GM10248 (cell line): ENCODE measurements around the gene COMMD10.

Experiments
- CTCF ChIA-PET: fragments of 300-600 bp; sonication (Branson Sonifier 250); formaldehyde crosslinking; extraction: SDS; loops from one replicate; lab custom pipeline; 2021; ENCODE audit warnings: antibody characterized with exemption; lab: Yijun Ruan, JAX
- POLR2A ChIA-PET: fragments of 350-650 bp; sonication (Branson Sonifier 250); formaldehyde crosslinking; extraction: SDS; loops from one replicate; lab custom pipeline; 2020; ENCODE audit warnings: antibody characterized with exemption; lab: Yijun Ruan, JAX
- DNase-seq: peaks from one replicate; pipeline ENCODE4 v3.0.0; 2012; ENCODE audit errors: extremely low spot score
- CTCF ChIP-seq: IDR thresholded peaks from 2 replicates; pipeline ENCODE4 v1.5.1; 2012; ENCODE audit warnings: mild to moderate bottlenecking, low read depth; ENCODE audit errors: extremely low read depth, missing control alignments, control extremely low read depth

Gene COMMD10

GRCh38 chr5:116209166-116209565, 124.3 kb downstream of the COMMD10 start:
- no peak for DNase-seq
- ChIA-PET POLR2A (no interaction called here), CTCF (interaction anchor here (1.0 kb wide), 1 partner anchor 17 kb away, joined by 3 read pairs; no protein-coding TSS in a partner anchor)
- TF ChIP-seq CTCF = no peak

DNA sequence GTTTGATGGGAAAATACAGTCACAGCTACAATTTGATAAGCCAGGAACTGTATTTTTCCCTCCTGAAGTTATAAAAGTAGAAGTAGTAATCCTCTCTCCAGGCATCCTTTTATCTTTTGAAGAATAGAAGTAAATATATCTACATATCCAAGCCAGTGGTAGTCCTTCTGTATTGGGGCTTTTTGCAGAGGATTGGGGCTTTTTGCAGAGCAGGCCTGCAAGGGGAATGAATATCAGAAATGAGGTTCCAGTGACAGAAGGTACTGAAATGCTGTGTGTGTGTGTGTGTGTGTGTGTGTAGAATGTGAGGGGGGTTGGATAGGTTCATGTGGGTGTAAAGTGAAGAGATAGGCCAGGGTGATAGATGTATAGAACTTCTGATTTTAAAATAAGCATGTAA, 127.4 kb downstream of the COMMD10 start:
- DNase-seq = no peak
- TF ChIP-seq CTCF = no peak
- ChIA-PET CTCF (no interaction called here), POLR2A (no interaction called here)

GRCh38 chr5:116216246-116216645, 131.4 kb downstream of the COMMD10 start:
- POLR2A ChIA-PET = no interaction called here
- TF ChIP-seq CTCF = no peak
- CTCF ChIA-PET = interaction anchor here (1.1 kb wide), 1 partner anchor 14 kb away, joined by 3 read pairs; no protein-coding TSS in a partner anchor
- no peak for DNase-seq

- POLR2A ChIA-PET = no interaction called here
- CTCF ChIA-PET = interaction anchor here (1.0 kb wide), 1 partner anchor 17 kb away, joined by 3 read pairs; no protein-coding TSS in a partner anchor
- no peak for DNase-seq
- TF ChIP-seq CTCF = no peak
Observed at GRCh38 chr5:116225281-116225922, 140.6 kb downstream of the COMMD10 start.

DNA sequence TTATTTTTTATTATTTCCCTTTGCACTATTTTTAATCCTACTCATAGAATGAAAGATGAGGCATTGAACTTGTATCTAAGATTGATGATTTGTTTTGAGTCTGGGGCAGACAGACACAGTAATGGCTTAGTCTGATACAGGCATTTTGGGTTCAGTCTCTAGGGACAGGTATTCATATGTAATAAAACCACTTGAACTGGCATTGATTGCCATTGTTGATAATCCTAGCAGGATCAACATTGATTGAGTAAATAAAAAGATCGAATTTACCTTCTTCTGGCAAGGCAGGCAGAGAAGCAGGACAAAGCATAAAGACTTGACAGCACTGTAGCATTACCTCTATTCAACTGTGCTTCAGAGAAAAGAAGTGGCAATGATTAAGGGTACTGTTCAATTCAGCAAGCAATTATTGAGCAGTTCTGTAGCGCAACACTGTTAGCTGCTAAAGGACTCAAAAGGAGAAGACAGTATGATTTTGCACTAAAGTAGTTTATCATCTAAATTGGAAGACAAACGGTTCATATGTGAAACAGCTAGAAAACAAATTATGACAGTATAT, 144.4 kb downstream of the COMMD10 start:
- no peak for DNase-seq

GRCh38 chr5:116231288-116231687, 146.5 kb downstream of the COMMD10 start:
- ChIA-PET CTCF (interaction anchor here (1.0 to 1.6 kb wide), 3 partner anchors 10 to 14 kb away, joined by 3 to 4 read pairs (median 4); no protein-coding TSS in a partner anchor), POLR2A (no interaction called here)
- DNase-seq = no peak
- no peak for TF ChIP-seq CTCF

More for the DNA sequence above, 144.4 kb downstream of the COMMD10 start:
- CTCF ChIA-PET = interaction anchor here (1.0 kb wide), 1 partner anchor 10 kb away, joined by 3 read pairs; no protein-coding TSS in a partner anchor
- POLR2A ChIA-PET = no interaction called here
- TF ChIP-seq CTCF = no peak
